ENCODE data around the gene BPIFA2. TPM values are rescaled to one million over a fixed set of nuclear protein-coding genes. Genes with fewer than 3 reads are reported as not detected.
"Not testable (repeated sequence)": the region's sequence is repeated elsewhere in the genome, so short reads cannot be mapped to it uniquely, and the experiment has no call there.

BPIFA2 gene, protein sequence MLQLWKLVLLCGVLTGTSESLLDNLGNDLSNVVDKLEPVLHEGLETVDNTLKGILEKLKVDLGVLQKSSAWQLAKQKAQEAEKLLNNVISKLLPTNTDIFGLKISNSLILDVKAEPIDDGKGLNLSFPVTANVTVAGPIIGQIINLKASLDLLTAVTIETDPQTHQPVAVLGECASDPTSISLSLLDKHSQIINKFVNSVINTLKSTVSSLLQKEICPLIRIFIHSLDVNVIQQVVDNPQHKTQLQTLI
- total RNA-seq = not detected
- polyA plus RNA-seq (2013, experiment 1 of 2) = not detected
- polyA plus RNA-seq (2013, experiment 2 of 2) = not detected
- total RNA-seq = 0 reads per million in 172 experiments

DNA sequence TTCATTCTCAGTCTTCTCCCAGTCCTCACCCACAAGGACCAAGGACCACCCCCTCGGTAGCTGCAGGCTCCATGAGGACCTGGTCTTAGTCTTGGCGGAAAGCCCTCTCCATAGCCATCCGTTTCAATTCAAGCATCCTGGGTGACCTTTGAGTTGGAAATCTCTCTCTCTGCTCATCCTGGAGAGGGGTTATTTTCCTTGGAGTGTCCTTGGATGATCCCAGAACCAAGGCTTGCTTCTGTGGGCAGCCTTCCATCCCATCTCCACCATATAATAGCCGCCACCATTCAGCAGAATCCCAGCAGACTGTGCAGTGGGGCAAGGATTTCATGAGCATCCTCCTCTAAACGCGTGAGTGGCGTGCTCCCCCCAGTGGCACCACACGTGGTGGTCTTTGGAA, at the start of gene BPIFA2:
BPIFA2 (plus strand) TSS at position 301 of the 400 bp plus-strand sequence. CDS start 987 bp downstream, outside the sequence.
- Histone ChIP-seq H3K27me3 (ENCODE audit: control insufficient read depth in 1 of 2, insufficient read depth in 2 of 2, low read length in 2 of 2) (peaks cover 0 to 9% of the 10 kb centered on the region in 2 experiments), H3K4me3 (ENCODE audit: low read length) (no peak within 1 kb of the TSS), H3K4me1 (ENCODE audit: insufficient read depth, low read length) (no peaks in the 10 kb centered on the region), H3K9me3 (ENCODE audit: control insufficient read depth in 1 of 2, insufficient read depth in 1 of 2, low read length in 2 of 2) (peaks cover 19 to 20% of the 10 kb centered on the region in 2 experiments), H3K27ac (ENCODE audit: low read depth in 1 of 2, low read length in 2 of 2) (no peak within 1 kb of the TSS), H3K36me3 (ENCODE audit: insufficient read depth, low read length) (no peaks in the 10 kb centered on the region)
- TF ChIP-seq, protein P1, sequence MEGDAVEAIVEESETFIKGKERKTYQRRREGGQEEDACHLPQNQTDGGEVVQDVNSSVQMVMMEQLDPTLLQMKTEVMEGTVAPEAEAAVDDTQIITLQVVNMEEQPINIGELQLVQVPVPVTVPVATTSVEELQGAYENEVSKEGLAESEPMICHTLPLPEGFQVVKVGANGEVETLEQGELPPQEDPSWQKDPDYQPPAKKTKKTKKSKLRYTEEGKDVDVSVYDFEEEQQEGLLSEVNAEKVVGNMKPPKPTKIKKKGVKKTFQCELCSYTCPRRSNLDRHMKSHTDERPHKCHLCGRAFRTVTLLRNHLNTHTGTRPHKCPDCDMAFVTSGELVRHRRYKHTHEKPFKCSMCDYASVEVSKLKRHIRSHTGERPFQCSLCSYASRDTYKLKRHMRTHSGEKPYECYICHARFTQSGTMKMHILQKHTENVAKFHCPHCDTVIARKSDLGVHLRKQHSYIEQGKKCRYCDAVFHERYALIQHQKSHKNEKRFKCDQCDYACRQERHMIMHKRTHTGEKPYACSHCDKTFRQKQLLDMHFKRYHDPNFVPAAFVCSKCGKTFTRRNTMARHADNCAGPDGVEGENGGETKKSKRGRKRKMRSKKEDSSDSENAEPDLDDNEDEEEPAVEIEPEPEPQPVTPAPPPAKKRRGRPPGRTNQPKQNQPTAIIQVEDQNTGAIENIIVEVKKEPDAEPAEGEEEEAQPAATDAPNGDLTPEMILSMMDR (IDR thresholded peaks at IDR 0.05) = no peak
- peaks cover 2% of the 10 kb centered on the region for H3K9me3 Mint-ChIP-seq
- intact Hi-C loops (cut with DNase I, micrococcal nuclease) = no loop called here
- DNase-seq (no peak), ATAC-seq (ENCODE audit: poor library complexity) (no peak)
- H3K36me3 Mint-ChIP-seq (ENCODE audit: low read depth) = no peaks in the 10 kb centered on the region
- H3K27me3 Mint-ChIP-seq = no peaks in the 10 kb centered on the region
- no peaks in the 10 kb centered on the region for H3K4me1 Mint-ChIP-seq (ENCODE audit: low read depth)
- ChIA-PET POLR2A (no interaction called here), CTCF (no interaction called here)
- H3K27ac Mint-ChIP-seq = no peak within 1 kb of the TSS
- no peak within 1 kb of the TSS for H3K4me3 Mint-ChIP-seq

DNA sequence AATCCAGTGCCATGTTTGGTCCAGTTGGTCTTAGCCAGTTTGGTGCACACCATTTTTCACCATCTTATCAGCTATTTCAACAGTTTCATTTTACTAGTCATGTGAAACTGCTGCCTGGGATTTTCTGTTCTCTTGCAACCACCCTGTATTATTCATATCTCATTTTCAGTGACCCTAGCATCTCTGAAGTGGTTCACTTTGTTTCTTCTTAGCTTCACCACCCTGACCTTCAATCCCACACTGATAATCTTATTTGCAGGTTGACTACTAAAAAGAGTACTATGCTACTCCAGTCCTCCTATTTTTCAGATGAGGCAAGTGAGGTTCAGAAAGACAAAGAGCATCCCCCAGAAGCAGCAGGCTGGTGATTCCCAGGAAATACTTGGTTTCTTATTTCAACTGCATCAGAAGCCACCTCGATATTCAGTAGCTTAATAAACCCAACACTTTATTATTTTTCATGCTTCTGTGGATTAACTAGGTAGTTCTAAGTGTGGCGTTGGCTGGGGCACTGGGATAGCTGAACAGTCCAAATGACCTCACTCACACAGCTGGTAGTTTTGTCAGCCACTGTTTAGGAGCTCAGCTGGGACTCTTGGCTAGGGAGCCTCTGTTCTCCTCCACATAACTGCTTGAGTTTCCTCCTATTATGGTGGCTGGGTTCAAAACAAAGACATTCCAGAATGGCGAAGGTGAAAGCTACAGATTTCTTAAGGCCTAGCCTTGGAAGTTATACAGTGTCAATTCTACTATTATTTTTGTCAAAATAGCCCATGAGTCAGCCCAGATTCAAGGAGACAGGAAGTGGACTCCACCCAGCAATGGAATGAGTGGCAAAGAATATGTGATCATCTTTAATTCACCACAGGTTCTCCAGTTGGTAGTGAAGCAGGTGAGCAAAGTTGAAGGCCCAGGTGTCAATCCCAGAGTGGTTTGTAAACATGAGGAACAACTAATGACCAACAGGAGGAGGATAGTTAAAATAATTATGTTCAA, 47.9 kb upstream of the BPIFA2 start:
- peaks cover 5% of the 10 kb centered on the region for H3K27me3 Mint-ChIP-seq
- no peaks in the 10 kb centered on the region for H3K27me3 ChIP-seq (ENCODE audit: control insufficient read depth in 1 of 2, insufficient read depth in 2 of 2, low read length in 2 of 2)
- ATAC-seq (ENCODE audit: poor library complexity) (no peak), DNase-seq (no peak)
- no peak overlapping the region for H3K27ac Mint-ChIP-seq
- no peaks in the 10 kb centered on the region for H3K9me3 Mint-ChIP-seq
- no peaks in the 10 kb centered on the region for H3K36me3 Mint-ChIP-seq (ENCODE audit: low read depth)
- ChIA-PET CTCF (no interaction called here), POLR2A (no interaction called here)
- peaks cover 5% of the 10 kb centered on the region for H3K4me1 Mint-ChIP-seq (ENCODE audit: low read depth)
- no peak overlapping the region for H3K4me3 ChIP-seq (ENCODE audit: low read length)
- intact Hi-C loops (cut with DNase I, micrococcal nuclease) = no loop called here
- H3K27ac ChIP-seq (ENCODE audit: low read depth in 1 of 2, low read length in 2 of 2) = no peak overlapping the region
- TF ChIP-seq, protein P1 (IDR thresholded peaks at IDR 0.05) = no peak
- no peak overlapping the region for H3K4me3 Mint-ChIP-seq
- H3K36me3 ChIP-seq (ENCODE audit: insufficient read depth, low read length) = no peaks in the 10 kb centered on the region
- peaks cover 0 to under 1% of the 10 kb centered on the region in 2 experiments for H3K9me3 ChIP-seq (ENCODE audit: control insufficient read depth in 1 of 2, insufficient read depth in 1 of 2, low read length in 2 of 2)
- H3K4me1 ChIP-seq (ENCODE audit: insufficient read depth, low read length) = no peaks in the 10 kb centered on the region

DNA sequence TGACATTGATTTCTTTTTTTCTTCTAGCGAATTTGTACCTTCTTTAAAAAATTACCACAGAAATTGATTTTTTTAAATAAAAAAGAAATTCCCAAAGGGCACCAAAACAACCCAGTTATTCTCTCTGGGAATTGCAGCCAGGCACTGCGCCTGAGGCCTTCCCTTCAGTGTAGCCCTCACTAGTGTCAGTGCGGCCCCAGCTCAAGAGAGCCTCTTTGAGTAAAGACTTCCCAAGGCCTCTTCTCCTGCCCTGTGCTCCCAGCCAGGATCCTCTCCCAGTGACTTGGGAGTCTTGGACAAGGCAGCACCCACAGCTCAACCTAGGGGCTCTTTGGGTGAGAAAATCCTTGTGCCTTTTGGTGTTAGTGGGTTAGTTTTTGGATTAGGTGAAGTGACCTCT, 47.0 kb upstream of the BPIFA2 start:
- Histone ChIP-seq H3K27ac (ENCODE audit: low read depth in 1 of 2, low read length in 2 of 2) (no peak overlapping the region), H3K36me3 (ENCODE audit: insufficient read depth, low read length) (no peaks in the 10 kb centered on the region), H3K9me3 (ENCODE audit: control insufficient read depth in 1 of 2, insufficient read depth in 1 of 2, low read length in 2 of 2) (peaks cover 0 to 4% of the 10 kb centered on the region in 2 experiments), H3K4me1 (ENCODE audit: insufficient read depth, low read length) (no peaks in the 10 kb centered on the region), H3K4me3 (ENCODE audit: low read length) (no peak overlapping the region), H3K27me3 (ENCODE audit: control insufficient read depth in 1 of 2, insufficient read depth in 2 of 2, low read length in 2 of 2) (peaks cover 3 to 5% of the 10 kb centered on the region in 2 experiments)
- Mint-ChIP-seq H3K4me3 (no peak overlapping the region), H3K36me3 (ENCODE audit: low read depth) (no peaks in the 10 kb centered on the region), H3K9me3 (no peaks in the 10 kb centered on the region), H3K27me3 (peaks cover 5% of the 10 kb centered on the region), H3K4me1 (ENCODE audit: low read depth) (peaks cover 5% of the 10 kb centered on the region), H3K27ac (no peak overlapping the region)
- ChIA-PET CTCF (no interaction called here), POLR2A (interaction anchor here (0.6 kb wide), 1 partner anchor 25 kb away, joined by 3 read pairs; no protein-coding TSS in a partner anchor)
- intact Hi-C loops (cut with DNase I, micrococcal nuclease) = no loop called here
- no peak for ATAC-seq (ENCODE audit: poor library complexity)
- TF ChIP-seq, protein P1 (IDR thresholded peaks at IDR 0.05) = no peak
- no peak for DNase-seq

DNA sequence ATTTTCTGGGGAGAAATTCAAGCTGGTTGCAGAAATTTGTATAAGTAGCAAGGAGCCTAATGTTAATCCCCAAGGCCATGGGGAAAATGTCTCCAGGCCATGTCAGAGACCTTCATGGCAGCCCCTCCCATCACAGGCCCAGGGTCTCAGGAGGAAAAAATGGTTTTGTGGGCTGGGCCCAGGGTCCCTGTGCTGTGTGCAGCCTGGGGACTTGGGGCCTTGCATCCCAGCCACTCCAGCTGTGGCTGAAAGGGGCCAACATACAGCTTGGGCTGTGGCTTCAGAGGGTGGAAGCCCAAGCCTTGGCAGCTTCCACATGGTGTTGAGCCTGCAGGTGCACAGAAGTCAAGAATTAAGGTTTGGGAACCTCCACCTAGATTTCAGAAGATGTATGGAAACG, 45.7 kb upstream of the BPIFA2 start:
- H3K4me1 ChIP-seq (ENCODE audit: insufficient read depth, low read length); H3K4me3 Mint-ChIP-seq; H3K4me3 ChIP-seq (ENCODE audit: low read length); H3K4me1 Mint-ChIP-seq (ENCODE audit: low read depth); CTCF ChIA-PET; H3K27ac Mint-ChIP-seq; DNase-seq; H3K27me3 Mint-ChIP-seq; H3K9me3 ChIP-seq (ENCODE audit: control insufficient read depth in 1 of 2, insufficient read depth in 1 of 2, low read length in 2 of 2); ATAC-seq (ENCODE audit: poor library complexity); H3K27me3 ChIP-seq (ENCODE audit: control insufficient read depth in 1 of 2, insufficient read depth in 2 of 2, low read length in 2 of 2); H3K36me3 ChIP-seq (ENCODE audit: insufficient read depth, low read length); H3K9me3 Mint-ChIP-seq; intact Hi-C loops (cut with DNase I, micrococcal nuclease); H3K27ac ChIP-seq (ENCODE audit: low read depth in 1 of 2, low read length in 2 of 2); POLR2A ChIA-PET; H3K36me3 Mint-ChIP-seq (ENCODE audit: low read depth): not testable (repeated sequence)
